Activated T-cell treated with anti-CD3 and anti-CD28 coated beads for 4 hours (primary cell): ENCODE data around the gene PPP2R1A.
"Not testable (repeated sequence)": the region's sequence is repeated elsewhere in the genome, so short reads cannot be mapped to it uniquely, and the experiment has no call there.

Experiments used
- DNase-seq: peaks from one replicate; pipeline ENCODE4 v3.0.0-alpha.2; 2020

Gene PPP2R1A

DNA sequence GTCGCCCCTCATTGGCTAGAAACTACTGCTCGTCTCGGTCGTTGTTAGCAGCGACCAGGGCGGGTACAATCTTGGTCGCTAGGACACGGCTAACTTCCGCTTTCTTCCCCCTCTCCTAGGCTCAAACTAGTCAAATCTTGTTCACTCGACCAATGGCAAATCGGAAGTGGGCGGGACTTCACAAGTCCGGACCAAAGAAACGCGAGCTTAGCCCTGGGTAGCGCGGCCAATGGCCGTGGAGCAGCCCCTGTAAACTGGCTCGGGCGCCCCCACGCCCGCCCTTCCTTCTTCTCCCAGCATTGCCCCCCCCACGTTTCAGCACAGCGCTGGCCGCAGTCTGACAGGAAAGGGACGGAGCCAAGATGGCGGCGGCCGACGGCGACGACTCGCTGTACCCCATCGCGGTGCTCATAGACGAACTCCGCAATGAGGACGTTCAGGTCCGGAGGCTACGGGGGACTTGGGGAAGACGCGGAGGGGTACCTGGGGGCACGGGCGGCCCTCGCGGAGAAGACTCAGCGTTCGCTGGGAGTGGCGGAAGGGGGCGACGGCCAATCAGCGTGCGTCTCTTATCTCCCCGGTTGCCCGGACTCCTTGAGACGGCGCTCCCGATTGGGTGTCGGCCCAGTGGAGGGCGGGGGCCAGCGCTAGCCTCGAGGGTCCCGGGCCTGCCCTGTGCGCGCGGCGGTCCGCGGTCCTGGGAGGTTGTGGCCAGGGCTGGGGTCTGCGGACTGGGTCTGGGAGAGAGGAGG lies at the start of gene PPP2R1A:
Gene PPP2R1A (plus strand): TSS at position 318 of the 752 bp plus-strand sequence. CDS start 45 bp downstream, at position 363.
- peak; percentile 97 for DNase-seq

DNA sequence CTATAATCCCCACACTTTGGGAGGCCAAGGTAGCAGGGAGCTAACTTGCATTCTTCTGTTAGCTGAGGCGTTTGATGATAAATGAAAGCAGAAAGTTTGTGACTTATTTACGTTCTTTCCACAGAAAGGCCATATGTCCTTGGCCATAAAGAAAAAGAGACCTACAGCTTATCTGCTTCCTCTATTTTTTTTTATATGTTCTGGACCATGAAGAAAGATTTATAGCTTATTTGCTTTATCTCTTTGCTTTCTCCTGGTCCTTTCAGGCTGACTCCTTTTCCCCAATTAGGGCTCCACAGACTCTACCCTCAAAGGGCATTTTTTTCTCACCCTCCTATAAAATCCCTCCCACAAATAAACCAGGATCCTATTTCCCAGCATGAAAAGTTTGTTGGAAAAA lies 48.6 kb upstream of the PPP2R1A start:
- DNase-seq, result no peak

DNA sequence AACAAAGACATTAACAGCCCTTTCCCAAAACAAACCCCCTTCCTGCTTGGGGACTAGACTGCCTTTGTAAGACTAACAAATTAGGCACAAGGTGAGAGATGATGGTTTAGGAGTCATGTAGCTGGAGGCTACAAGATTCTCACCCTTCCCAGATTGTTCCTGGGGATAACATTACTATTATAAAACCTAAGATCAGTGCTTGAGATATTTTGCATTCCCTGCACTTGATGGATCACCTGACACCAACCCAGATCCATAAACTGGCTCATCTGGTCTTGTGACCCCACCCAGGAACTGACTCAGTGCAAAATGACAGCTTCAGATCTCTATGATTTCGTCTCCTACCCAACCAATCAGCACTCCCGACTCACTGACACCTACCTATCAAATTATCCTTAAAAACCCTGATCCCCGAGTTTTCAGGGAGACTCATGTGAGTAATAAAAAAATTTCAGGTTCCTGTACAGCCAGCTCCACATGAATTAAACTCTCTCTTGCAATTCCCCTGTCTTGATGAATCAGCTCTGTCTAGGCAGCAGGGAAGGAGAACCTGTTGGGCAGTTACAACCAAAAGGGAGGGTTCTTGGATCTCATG lies 47.8 kb upstream of the PPP2R1A start:
- DNase-seq, result no peak

DNA sequence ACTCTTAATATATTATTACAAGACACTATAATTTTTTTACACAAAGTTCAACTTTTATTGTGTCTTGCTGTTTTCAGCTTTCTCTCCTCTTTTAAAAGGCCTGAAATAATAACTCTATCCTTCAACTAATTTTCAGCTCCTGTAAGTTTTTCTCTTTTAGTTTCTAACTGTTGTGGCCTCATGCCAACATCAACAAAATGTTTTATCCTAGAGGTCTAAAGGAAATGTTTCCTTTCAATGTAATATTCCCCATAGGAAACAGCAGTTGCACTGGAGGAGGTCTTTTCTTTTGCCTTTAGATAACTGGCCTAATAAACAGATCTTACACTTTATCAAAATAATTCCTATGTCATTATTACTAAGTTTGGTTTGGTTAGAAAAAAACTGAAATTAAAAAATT lies 41.6 kb upstream of the PPP2R1A start:
- DNase-seq, result no peak

DNA sequence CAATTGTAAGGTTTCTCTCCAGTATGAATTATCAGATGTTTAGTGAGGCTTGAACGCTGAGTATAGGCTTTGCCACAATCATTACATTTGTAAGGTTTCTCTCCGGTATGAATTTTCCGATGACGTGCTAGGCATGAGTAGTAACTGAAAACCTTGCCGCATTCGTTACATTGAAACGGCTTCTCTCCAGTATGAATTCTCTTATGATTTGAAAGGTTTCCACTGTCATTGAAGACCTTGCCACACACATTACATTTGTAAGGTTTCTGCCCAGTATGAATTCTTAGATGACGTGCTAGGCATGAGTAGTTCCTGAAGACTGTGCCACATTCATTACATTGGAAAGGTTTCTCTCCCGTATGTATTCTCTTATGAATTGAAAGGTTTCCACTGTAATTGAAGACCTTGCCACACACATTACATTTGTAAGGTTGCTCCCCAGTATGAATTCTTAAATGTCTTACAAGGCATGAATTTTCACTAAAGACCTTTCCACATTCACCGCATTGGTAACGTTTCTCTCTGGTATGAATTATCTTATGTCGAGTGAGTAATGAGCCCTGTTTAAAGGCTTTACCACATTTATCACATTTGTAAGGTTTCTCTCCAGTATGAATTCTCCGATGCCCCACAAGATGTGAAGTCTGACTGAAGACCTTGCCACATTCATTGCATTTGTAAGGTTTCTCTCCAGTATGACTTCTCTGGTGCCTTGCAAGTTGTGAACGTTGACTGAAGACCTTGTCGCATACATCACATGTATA lies 34.1 kb upstream of the PPP2R1A start:
- no peak for DNase-seq

DNA sequence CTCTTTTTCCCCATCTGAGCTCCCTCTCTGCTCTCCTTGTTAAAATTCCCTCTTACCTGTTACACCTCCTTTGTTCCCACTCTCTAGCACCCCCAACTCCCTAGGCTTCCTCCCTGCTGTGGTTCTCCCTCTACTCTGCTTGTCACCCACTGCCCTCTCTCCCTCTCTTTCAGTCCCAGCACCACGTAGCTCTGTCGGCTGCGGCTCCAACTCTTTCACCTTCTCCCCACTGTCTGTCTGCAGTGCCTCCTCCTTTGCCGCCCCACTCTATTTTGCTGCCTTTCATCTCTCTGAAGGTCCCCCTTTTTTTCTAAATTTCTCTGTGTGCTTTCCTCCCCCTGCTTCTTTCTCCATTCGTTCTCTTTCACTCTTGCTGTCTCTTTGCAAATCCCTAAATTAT lies 19.5 kb upstream of the PPP2R1A start:
- DNase-seq, result no peak

DNA sequence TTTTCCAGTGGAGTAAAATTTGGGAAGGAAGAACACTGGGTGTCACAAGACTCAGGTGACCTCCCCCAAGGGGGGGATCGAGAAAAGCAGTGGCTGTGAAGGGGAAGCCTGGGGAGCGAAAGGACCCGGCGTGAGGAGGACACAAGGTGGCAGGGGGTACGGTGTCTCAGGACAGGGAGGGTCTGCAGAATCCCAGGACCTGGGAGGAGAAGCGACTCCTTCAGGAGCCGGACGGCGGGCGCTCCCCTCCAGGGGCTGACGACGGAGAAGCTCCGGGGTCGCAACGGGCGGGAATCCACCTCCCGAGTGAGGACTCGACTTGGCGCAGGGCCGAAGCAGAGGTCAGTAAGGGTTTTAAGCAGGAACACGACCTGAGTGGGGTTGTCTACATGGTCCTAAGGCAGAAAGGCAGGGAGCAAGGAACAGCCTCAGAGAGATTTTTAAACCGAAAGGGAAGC lies 19.0 kb upstream of the PPP2R1A start:
- no peak for DNase-seq

DNA sequence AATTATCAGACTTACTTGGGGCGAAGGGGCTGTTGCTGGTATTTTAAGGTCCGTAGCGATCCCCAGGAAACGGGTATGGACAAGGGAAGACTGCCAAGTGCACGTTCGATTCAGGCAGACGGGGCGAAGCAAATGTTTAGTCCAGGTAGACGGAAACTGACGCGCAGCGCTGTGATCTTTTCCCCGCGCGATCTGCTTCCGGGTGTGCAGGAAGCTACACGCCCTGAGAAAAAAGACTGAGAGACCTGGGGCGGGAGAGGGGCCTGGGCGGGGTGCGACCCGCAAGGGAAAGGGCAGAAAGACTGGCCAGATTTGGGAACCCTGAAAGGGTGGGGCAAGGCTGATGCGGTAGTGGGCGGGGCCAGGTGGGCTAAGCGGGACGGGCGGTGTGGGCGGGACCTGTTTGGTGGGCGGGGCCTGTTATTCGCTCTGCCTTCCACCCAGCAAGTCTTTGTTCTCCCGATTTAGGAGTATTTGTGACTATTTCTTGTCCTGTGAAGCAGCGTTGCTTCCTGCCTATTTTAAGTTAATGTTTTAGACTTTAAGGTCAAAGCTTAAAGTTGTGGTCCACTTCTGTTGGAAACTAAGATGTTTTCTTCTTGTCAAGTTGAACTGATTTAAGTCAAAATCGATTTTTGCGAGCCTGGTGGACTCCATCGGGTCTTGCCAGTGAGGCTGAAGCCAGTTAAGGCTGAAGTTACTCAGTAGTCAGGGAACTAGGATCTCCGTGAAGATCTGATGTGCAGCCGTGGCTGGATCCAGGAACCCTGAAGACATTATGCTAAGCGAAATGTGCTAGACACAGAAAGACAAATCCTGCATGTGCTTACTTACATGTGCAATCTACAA lies 18.3 kb upstream of the PPP2R1A start, which contains the start of gene ZNF836:
Gene ZNF836 (minus strand): TSS at position 301 of the 849 bp plus-strand sequence. CDS start 3,549 bp downstream, outside the sequence.
- peak; percentile 88 for DNase-seq

DNA sequence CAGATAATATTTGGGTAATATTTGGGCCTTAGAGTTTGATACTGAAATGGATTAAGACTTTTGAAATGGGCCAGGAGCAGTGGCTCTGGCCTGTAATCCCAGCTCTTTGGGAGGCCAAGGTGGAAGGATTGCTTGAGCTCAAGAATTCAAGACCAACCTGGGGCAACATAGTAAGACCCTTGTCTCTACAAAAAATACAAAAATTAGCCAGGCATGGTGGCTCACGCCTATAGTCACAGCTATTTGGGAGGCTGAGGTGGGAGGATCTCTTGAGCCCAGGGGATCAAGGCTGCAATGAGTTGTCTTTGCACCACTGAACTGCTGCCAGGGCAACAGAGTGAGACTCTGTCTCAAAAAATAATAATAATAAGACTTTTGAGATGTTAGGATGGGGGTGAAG lies 17.5 kb upstream of the PPP2R1A start:
- no peak for DNase-seq

DNA sequence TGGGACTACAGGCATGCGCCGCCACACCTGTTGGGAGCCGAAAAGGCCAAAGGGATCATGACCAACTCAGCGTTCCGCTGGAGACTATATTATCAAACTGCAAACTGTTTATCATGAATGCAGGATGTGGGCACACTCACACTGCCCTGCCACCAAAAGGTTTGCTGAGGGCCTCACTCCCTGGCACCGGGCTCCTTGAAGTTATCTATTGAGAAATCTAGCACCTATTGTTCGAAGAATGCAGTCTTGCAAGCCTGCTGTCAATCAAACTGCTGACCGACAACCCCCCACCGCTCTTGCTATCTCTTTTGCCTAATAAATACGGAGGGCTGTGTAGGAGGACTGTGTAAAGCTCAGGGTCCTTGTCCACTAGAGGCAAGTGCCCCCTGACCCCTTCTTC lies 13.3 kb upstream of the PPP2R1A start:
- DNase-seq, result no peak

DNA sequence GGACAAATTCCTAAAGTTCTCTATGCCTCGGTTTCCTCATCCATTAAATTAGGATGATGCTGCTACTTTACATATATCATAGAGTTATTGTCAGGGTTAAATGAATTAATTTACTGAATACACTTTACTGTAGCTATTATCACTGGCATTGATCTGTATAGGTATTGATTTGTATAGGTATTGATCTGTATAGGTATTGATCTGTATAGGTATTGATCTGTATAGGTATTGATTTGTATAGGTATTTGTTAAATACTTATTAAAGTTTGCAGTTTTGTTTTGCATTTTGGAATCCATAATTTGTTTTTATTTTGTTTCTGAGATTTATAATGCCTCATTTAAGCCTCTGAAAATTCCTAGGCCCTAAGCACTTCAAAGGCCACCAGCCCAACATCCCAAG lies 2.4 kb upstream of the PPP2R1A start:
- no peak for DNase-seq

DNA sequence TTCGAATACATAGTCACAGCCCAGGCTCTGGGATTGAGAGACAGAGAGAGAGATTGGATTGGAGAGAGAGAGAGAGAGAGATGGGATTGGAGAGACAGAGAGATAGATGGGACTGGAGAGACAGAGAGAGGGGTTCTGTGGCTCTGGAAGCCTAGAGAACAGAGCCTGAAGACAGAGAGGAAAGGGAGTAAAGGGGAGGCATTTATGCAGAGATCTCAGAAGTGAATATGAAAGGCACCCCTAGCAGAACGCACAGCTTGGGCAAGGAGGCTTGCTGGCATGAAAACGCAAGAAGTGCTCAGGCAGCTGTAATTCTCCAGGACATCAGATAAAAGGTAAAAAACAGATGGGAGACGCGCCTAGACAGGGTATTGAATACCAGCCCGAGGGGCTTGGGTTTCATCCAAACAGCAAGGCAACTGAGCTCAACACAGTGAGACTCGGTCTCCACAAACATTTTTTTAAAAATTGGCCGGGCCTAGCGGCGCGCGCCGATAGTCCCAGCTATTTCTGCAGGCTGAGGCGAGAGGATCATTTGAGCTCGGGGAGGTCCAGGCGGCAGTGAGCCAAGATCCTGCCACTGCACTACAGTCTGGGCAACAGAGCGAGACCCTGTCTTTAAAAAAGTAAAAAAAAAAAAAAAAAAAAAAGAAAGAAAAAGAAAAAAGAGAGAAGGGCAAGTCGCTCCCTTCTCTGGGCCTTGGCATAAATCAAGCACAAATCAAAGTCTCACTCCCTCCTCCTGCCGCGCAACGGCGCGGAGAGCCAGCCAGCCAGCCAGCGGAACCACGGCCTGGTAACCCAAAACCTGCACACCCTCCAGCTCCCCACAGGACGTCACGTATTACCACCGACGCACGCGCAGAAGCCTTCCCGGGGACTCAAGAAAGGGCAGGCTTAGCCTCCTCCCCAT lies 774 bp upstream of the PPP2R1A start:
- DNase-seq, result no peak

DNA sequence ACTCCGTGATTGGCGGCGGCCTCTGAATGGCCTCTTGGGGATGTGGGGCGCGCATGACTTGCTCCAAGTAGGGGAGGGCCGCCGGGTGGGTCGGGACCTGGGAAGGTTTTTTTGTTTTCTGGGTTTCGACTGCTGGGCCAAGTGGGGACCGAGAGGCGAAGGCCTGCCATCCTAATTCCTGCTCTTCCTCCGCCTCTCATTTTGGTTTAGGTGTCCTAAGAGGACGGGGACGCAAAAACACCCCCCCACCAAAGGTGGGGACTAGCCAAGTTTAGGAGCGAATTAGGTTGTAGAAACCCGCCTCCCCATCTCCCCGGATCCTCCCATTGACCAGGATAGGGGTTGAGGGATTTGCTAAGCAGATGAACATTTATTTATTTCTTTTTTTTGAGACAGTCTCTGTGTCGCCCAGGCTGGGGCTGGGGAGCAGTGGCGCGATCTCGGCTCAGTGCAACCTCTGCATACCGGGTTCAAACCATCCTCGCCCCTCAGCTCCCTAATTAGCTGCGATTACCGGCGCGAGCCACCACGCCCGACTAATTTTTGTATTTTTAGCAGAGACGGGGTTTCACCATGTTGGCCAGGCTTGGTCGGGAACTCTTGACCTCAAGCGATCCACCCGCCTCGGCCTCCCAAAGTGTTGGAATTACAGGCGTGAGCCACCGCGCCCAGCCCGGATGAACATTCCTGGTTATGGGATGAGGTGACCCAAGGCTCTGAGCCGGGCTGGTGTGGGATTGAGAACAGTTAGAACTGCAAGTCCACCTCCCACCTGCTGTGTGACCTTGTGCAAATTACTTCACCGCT lies 838 bp downstream of the PPP2R1A start:
- no peak for DNase-seq

DNA sequence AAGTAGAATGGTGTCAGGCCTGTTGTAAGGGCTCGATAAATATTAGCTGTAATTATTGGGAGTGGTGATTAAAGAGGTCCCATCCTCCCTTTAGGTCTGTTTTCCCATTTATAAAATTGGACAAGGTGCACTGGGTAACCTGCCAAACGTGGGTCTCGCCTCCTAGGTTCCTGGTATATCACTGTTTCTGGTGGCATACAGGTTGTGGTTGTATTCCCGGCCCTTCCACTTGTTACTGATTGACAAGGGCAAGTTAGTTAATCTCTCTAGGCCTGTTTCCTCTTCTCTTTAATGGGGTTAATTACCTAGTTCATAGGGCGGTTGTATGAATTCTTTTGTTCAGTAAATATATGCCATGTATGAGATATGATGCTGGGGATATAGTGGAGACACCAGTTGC lies 1.5 kb downstream of the PPP2R1A start:
- DNase-seq, result no peak

DNA sequence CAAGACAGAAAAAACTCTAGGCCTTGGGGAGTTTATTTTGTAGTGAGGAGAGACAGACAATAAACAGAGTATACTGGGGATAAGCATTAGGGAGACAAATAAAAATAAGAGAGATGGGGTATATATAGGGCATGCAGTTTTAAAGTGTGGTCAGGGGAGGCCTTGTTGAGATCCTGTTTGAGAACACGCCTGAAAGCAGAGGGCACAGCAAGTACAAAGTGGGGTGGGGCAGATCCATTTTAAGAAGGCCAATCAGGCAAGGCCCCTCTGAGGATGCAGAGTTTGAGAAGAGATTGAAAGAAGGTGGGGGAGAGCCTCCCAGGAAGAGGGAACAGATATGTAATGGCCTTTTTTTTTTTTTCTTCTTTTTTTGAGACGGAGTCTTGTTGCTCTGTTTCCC lies 2.1 kb downstream of the PPP2R1A start:
- DNase-seq, result no peak

DNA sequence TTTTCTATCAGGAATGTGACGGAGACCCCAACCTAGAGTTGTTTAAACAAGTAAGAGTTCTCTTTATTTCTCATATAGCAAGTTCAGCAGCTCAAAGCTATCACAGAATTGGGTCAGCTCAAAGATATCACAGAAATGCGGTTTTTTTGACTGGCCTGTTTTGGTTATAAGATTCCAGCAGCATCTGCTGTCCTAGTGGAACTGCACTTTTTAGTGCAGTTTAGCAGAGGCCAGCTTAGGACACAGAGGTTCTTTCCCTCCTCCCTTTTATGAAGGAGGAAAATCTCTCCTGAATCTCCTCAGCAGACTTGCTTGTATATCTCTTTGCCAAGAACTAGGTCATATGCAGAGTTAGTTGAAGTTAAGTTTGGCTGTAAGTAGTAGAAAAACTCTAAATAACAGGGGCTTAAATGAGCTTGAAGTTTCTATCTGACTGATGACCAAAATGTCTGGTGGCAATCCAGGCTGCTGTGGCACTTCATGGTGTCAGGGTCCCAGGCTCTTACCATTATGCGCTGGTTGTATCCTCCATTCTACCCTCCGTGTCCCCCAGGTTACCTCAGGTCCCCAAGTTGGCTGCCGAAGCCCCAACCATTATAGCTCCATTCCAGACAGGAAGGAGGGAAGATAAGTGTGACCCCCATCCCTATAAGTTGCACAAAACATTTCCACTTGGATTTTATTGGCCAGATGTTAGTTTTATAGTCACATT lies 6.6 kb downstream of the PPP2R1A start:
- DNase-seq, result no peak

DNA sequence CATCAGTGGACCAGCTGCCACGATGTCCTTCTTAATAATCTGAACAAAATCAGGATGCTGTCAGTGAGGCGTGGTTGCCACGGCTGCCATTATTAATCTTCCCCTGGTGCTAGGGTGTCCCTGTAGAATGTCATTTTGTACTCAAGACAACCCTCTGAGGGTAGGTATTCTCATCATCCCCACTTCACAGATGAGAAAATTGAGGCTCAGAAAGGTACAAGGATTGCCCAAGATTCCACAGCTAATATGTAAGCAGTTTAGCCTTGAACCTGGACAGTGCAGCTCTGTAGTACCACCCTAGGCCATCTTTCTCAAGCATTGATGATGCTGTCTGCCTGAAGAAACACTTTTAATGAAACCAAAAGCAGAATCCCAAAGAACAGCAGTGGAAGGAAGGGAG lies 8.1 kb downstream of the PPP2R1A start:
- DNase-seq, result no peak

DNA sequence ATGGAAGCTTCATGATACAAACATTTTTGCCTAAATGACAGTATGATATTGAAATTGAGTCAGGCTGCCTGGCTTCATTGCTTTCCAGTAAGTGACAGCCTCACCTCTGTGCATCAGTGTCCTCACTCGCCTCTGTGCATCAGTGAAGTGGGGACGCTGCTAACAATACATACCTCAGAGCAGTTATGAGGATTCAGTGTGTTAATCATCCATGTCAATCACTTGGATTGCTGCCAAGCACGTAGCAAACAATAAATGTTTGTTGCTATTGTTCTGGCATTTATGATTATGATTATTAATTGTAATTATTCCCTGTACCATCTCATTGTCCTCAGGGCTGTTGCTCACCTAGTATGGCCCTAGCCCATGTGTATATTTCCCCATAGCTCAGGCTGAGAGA lies 8.8 kb downstream of the PPP2R1A start:
- DNase-seq, result no peak

DNA sequence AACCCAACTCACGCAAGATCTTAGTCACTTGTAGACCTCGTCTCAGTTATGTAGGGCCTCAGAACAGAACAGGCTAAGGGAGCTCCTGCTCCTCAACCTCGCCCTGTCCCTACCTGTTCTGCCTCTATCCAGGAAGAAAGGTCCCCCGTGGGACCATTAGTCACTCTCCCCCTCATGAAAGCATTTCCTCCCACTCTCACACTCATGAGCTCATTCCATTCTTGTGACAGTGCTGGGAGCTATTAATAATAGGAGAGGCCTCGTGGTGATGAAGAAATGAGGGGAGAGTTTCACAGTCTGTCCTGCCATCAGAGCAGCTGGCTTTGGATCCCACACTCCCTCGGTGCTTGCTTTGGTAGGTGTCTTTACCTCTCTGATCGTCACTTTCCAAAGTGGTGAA lies 10.2 kb downstream of the PPP2R1A start:
- no peak for DNase-seq

DNA sequence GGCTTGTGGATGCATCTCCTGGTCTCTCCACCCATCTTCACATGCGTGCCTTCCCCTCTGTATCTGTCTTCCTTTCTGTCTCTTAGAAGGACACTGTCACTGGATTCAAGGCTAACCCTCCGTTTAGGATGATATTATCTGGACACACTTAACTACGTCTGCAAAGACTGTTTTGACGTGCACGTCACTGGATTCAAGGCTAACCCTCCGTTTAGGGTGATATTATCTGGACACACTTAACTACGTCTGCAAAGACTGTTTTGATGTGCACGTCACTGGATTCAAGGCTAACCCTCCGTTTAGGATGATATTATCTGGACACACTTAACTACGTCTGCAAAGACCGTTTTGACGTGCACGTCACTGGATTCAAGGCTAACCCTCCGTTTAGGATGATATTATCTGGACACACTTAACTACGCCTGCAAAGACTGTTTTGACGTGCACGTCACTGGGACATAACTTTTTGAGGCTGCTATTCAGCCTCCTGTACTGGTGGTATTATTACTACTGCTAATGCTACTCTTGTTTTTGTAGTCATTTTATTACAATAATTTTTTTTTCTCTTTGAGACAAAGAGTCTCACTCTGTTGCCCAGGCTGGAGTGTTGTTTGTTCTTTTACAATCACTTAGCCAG lies 11.0 kb downstream of the PPP2R1A start:
- DNase-seq, result not testable (repeated sequence)
